ENCODE measurements around the gene EIF4H.
A peak's percentile ranks its signal among the peaks of the same experiment; 100 is the strongest.

Gene EIF4H

GRCh38 chr7:74228951-74229900 lies 55.1 kb downstream of the EIF4H start:
- no peak for DNase-seq

DNA sequence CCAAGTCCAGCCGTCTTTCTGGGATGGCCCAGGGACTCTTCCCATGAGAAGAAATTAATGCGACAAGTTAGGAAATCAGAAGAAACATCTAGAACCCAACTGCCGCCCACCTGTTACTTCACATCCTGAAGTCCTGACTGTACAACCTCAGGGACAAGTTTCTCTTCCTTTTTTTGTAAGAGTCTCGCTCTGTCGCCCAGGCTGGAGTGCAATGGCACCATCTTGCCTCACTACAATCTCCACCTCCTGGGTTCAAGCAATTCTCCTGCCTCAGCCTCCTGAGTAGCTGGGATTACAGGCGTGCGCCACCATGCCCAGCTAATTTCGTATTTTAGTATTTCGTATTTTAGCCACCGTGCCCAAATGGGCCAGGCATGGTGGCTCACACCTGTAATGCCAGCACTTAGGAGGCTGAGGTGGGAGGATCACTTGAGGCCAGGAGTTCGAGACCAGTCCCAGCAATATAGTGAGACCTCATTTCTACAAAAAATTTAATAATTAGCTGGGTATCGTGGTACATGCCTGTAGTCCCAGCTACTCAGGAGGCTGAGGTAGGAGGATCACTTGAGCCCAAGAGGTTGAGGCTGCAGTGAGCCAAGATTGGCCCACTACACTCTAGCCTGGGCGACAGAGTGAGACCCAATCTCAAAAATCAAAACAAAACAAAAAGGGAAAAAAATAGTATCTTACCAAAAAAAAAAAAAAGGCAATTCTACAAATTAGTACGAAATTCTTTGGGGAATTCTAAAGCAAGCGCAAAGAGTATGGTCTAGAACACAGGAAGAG lies 56.5 kb downstream of the EIF4H start:
- no peak for DNase-seq

DNA sequence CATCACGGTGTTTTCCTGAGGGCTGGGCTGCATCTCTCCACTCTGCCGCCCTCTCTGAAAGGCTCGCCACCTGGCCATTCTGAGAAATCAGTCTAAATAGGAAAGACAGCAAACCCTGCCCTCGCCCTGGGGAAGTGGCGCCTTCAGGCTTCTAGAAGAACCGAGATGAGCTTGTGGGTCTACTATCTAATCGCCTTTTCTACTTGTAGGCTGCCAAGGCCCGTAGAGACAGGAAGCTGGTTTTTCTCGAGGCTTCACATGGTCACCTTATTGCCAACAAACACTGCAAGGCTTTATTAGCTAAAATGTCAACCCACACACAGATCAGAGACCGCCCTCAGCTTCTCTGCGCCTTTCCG lies 57.1 kb downstream of the EIF4H start:
- no peak for DNase-seq

GRCh38 chr7:74233655-74234285 lies 59.6 kb downstream of the EIF4H start:
- peak; percentile 56 for DNase-seq

- DNase-seq = no peak
Observed at GRCh38 chr7:74235518-74236268, 61.5 kb downstream of the EIF4H start.

DNA sequence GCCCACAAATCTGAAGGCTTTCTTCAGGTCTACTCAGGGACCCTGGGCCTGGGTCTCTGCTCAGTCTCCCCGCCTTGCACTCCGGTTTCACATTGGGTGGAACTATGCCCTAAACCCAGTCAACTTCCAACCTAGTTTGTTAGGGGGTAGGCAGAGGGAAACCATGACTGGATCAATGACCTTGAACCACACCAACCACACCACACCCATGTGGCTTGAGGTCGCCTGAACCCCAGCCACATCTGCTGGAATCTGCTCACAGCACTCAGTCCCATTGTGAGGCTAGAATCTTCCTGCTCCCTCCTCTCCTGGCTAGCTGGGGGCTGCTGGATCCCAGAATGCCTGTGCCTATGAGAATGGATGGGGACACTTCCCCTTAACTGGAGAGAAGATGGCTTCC lies 62.1 kb downstream of the EIF4H start:
- no peak for DNase-seq

- DNase-seq = no peak
Observed at GRCh38 chr7:74240482-74240881, 66.3 kb downstream of the EIF4H start.

DNA sequence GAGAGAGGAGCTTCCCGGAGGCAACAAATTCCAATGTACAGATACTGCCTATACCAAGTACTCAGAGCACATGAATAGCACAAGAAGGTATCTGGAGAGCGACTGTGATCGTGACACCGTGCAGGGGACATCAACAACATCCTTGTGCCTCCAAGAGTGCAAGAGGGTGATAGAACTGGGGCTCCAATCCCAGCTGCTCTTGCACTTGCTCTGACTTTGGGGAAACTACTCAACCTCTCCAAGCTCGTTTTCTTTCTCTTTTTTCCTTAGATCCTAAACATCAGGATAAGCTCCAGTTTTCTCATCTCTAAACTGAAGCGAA lies 67.9 kb downstream of the EIF4H start:
- DNase-seq = no peak

- DNase-seq = no peak
Observed at GRCh38 chr7:74246497-74246896, 72.3 kb downstream of the EIF4H start.

Measured in EL (cell line).